Astrocyte of the cerebellum (primary cell): ENCODE results near the gene LSR.

ENCODE experiments used
- DNase-seq: peaks from one replicate; pipeline ENCODE4 v3.0.0-alpha.2; 2011; ENCODE audit warnings: low read depth
- H3K4me3 ChIP-seq: 2 replicates; pipeline ENCODE4 v1.5.1; 2011; ENCODE audit warnings: mild to moderate bottlenecking, low read depth, low read length, moderate library complexity
- in situ Hi-C: cut with HindIII; loops from 2 replicates; pipeline ENCODE4 v1.10.0; 2017; ENCODE audit warnings: low sequenced_read_pairs
- TF ChIP-seq, protein P1 (sequence below): IDR thresholded peaks from 2 replicates; pipeline ENCODE4 v1.5.1; 2012; ENCODE audit warnings: low read length, low read depth, moderate library complexity, mild to moderate bottlenecking; ENCODE audit errors: missing control alignments

Gene LSR

GRCh38 chr19:35223862-35224505 lies 24.8 kb upstream of the LSR start:
- H3K4me3 ChIP-seq = no peak overlapping the region
- in situ Hi-C loops = no loop called here
- TF ChIP-seq, protein P1, sequence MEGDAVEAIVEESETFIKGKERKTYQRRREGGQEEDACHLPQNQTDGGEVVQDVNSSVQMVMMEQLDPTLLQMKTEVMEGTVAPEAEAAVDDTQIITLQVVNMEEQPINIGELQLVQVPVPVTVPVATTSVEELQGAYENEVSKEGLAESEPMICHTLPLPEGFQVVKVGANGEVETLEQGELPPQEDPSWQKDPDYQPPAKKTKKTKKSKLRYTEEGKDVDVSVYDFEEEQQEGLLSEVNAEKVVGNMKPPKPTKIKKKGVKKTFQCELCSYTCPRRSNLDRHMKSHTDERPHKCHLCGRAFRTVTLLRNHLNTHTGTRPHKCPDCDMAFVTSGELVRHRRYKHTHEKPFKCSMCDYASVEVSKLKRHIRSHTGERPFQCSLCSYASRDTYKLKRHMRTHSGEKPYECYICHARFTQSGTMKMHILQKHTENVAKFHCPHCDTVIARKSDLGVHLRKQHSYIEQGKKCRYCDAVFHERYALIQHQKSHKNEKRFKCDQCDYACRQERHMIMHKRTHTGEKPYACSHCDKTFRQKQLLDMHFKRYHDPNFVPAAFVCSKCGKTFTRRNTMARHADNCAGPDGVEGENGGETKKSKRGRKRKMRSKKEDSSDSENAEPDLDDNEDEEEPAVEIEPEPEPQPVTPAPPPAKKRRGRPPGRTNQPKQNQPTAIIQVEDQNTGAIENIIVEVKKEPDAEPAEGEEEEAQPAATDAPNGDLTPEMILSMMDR = no peak
- DNase-seq = no peak

DNA sequence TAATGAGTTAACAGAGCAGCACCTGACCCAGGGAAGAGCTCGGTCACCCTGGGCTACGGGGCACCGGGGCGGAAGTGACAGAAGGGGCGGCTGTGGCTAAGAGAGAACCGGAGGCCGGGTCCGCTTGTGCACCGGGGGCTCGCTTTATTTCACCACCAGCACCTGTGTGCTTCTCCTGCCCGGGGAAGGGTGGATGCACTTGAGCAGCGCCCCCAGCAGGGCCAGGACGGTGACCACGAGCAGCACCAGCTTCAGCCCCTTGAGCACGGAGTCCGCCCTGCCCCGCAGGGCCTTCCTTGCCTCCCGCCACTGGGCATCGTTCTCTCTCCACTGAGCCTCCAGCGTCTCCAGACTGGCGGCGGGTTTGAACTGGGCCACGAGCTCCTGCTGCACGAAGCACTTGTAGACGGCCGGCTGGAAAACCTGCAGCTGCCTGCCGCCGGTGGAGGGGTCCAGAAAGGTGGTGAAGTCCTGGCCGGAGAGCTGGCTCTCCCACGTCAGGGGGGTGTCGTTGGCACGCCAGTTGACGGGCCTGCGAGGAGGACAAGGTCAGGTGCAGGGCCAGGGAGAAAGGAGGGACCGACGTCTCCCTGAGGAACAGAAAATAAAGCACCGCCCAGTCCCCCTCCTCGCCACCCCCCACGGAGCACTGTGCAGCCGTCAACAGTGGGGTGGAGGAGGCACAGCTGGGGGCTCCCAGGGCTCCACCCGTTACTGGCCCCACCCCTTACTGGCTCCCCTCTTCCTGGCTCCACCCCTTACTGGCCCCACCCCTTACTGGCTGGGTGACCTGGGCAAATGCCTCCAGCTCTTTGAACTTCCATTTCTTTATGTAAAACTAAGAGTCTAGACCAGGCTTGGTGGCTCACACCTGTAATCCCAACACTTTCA lies 23.9 kb upstream of the LSR start:
- H3K4me3 ChIP-seq = no peak overlapping the region
- TF ChIP-seq, protein P1 = no peak
- in situ Hi-C loops = no loop called here
- no peak for DNase-seq

DNA sequence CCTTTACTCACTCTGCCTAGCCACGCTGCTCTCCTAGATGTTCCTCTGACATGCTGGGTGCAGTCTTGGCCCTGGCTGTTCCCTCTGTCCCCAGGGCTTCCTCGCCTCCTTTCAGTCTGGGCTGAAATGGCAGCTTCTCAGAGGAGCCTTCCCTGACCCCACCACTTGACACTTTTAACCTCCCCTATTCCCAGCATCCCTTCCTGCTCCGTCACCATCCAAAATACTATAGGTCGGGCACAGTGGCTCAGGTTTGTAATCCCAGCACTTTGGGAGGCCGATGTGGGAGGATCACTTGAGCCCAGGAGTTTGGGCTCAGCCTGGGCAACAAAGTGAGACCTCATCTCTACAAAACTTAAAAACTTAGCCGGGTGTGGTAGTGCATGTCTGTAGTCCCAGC lies 22.9 kb upstream of the LSR start:
- in situ Hi-C loops = no loop called here
- H3K4me3 ChIP-seq = no peak overlapping the region
- TF ChIP-seq, protein P1 = no peak
- DNase-seq = no peak

GRCh38 chr19:35226748-35227147 lies 22.1 kb upstream of the LSR start:
- TF ChIP-seq, protein P1 = no peak
- in situ Hi-C loops = no loop called here
- H3K4me3 ChIP-seq = no peak overlapping the region
- no peak for DNase-seq

- TF ChIP-seq, protein P1 = no peak
- DNase-seq = no peak
- in situ Hi-C loops = no loop called here
- no peak within 1 kb of the TSS for H3K4me3 ChIP-seq
Observed at GRCh38 chr19:35228177-35228930, 20.4 kb upstream of the LSR start, which contains the start of gene FAM187B. Gene FAM187B (minus strand): TSS chr19:35228739. CDS start chr19:35228680, 59 bp downstream.

DNA sequence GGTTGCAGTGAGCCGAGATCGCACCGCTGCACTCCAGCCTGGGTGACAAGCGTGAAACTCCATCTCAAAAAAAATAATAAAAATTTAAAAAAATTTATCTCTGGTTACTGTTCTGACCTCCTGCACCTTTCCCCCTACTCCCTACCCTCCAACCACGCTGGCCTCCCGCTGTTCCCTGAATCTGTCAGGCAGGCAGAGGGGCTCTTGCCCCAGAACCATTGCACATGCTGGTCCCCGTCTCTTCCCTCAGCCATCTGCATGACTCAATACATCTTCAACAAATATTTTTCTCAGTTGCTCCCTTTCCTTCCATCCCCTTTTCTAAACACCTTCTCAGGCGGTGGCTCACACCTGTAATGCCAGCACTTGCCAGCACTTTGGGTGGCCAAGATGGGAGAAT lies 19.2 kb upstream of the LSR start:
- no peak for DNase-seq
- in situ Hi-C loops = no loop called here
- H3K4me3 ChIP-seq = no peak overlapping the region
- TF ChIP-seq, protein P1 = no peak
